ENCODE results near the gene FGA. TPM values are rescaled to one million over a fixed set of nuclear protein-coding genes. Genes with fewer than 3 reads are reported as not detected.
"Not testable (repeated sequence)": the region's sequence is repeated elsewhere in the genome, so short reads cannot be mapped to it uniquely, and the experiment has no call there.

FGA gene
- polyA plus RNA-seq, 1 experiment = not detected

- no peak for TF ChIP-seq CTCF (IDR thresholded peaks at IDR 0.05; ENCODE audit: insufficient read depth, low read depth, low read length)
- ChIA-PET POLR2A (no interaction called here), CTCF (interaction anchor here (1.3 to 1.5 kb wide), 2 partner anchors 17 to 35 kb away, joined by 3 to 4 read pairs; no protein-coding TSS in a partner anchor)
- Histone ChIP-seq H3K36me3 (ENCODE audit: control insufficient read depth, insufficient read depth, low read length) (no peaks in the 10 kb centered on the region), H3K27me3 (ENCODE audit: control insufficient read depth, insufficient read depth, low read length) (0 out of 2 replicates have a peak, but pooled peaks cover 1% of the 10 kb centered on the region), H3K4me3 (ENCODE audit: low read depth, low read length) (no peak overlapping the region)
- DNase-seq (ENCODE audit: low read depth) = no peak
Measured at GRCh38 chr4:154602404-154603020, 12.0 kb upstream of the FGA start.

DNA sequence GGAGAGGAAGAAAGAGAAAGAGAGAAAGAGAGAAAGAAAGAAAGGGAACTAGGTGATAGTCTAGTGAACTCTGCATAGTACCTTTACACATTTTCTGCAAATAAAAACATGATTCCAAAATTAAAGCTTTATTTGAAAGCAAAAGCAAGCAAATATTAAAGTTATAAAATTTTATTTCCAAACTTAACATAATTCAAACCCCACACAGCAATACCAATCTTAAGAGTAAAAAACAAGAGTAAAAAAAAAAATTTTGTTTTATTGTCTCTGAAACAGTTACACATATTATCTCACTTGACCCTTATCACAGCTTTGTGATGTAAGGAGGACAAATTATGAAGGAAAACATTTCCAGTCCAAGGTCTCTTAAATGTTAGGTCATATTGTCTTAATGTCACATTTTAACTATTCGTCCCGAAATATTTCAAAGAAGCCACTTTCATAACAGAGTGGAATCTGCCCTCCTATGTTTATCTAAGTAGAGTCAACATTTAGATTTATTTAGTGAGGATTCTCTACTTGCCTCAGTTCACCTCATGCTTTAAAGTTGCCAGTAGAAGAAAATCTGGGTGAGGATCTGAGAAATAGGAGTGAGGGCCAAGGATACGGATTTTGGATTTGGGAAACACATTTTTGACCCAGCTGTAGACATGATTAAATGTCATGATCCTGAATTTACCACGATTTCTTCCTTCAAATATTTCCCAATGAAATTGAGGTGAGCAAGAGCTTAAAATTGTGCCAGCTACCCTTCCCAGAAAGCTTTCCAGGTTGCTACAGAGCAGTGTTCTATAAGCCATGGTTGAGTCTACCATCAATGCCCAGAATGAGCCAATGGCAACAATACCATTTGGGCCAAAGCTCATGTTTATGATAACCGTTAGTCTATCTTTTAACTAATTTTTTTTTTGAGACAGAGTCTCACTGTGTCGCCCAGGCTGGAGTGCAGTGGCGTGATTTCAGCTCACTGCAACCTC lies 7.5 kb upstream of the FGA start:
- ChIA-PET CTCF (interaction anchor here (0.6 to 1.5 kb wide), 5 partner anchors 9 to 1981 kb away, joined by 3 to 4 read pairs (median 3); no protein-coding TSS in a partner anchor), POLR2A (no interaction called here)
- Histone ChIP-seq H3K27me3 (ENCODE audit: control insufficient read depth, insufficient read depth, low read length) (0 out of 2 replicates have a peak, but pooled peaks cover 1% of the 10 kb centered on the region), H3K36me3 (ENCODE audit: control insufficient read depth, insufficient read depth, low read length) (no peaks in the 10 kb centered on the region), H3K4me3 (ENCODE audit: low read depth, low read length) (no peak overlapping the region)
- DNase-seq (ENCODE audit: low read depth) = no peak
- TF ChIP-seq CTCF (IDR thresholded peaks at IDR 0.05; ENCODE audit: insufficient read depth, low read depth, low read length) = no peak

DNA sequence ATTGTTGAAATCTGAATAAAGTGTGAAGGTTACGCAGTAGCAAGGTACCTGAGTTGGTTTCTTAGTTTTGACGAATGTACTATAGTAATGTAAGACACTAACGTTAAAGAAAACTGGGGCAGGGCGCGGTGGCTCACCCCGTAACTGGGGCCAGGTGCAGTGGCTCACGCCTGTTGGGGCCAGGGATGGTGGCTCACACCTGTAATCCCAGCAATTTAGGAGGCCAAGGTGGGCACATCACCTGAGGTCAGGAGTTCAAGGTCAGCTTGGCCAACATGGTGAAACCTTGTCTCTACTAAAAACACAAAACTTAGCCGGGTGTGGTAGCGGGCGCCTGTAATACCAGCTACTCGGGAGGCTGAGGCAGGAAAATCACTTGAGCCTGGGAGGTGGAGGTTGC lies 6.7 kb upstream of the FGA start:
- DNase-seq (ENCODE audit: low read depth); H3K27me3 ChIP-seq (ENCODE audit: control insufficient read depth, insufficient read depth, low read length); H3K36me3 ChIP-seq (ENCODE audit: control insufficient read depth, insufficient read depth, low read length); H3K4me3 ChIP-seq (ENCODE audit: low read depth, low read length); POLR2A ChIA-PET: not testable (repeated sequence)
- CTCF ChIA-PET = interaction anchor here (1.5 kb wide), 1 partner anchor 8 kb away, joined by 3 read pairs; no protein-coding TSS in a partner anchor

GRCh38 chr4:154595807-154596206 lies 5.3 kb upstream of the FGA start:
- TF ChIP-seq CTCF (IDR thresholded peaks at IDR 0.05; ENCODE audit: insufficient read depth, low read depth, low read length) = no peak
- H3K27me3 ChIP-seq (ENCODE audit: control insufficient read depth, insufficient read depth, low read length) = no peaks in the 10 kb centered on the region
- ChIA-PET CTCF (interaction anchor here (0.5 to 0.9 kb wide), 2 partner anchors 8 to 23 kb away, joined by 3 read pairs; no protein-coding TSS in a partner anchor), POLR2A (no interaction called here)
- no peak overlapping the region for H3K4me3 ChIP-seq (ENCODE audit: low read depth, low read length)
- DNase-seq (ENCODE audit: low read depth) = no peak
- no peaks in the 10 kb centered on the region for H3K36me3 ChIP-seq (ENCODE audit: control insufficient read depth, insufficient read depth, low read length)

DNA sequence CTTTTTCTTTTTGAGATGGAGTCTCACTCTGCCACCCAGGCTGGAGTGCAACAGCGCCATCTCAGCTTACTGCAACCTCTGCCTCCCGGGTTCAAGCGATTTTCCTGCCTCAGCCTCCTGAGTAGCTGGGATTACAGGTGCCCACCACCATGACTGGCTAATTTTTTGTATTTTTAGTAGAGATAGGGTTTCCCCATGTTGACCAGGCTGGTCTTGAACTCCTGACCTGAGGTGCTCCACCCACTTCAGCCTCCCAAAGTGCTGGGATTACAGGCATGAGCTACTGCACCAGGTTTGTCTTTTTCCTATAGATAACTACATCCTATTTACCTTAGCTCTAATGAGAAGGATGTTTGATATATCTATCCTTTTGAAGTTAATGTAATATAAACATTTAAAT lies 3.8 kb upstream of the FGA start:
- POLR2A ChIA-PET; H3K27me3 ChIP-seq (ENCODE audit: control insufficient read depth, insufficient read depth, low read length); DNase-seq (ENCODE audit: low read depth); CTCF ChIA-PET; H3K4me3 ChIP-seq (ENCODE audit: low read depth, low read length); H3K36me3 ChIP-seq (ENCODE audit: control insufficient read depth, insufficient read depth, low read length): not testable (repeated sequence)

DNA sequence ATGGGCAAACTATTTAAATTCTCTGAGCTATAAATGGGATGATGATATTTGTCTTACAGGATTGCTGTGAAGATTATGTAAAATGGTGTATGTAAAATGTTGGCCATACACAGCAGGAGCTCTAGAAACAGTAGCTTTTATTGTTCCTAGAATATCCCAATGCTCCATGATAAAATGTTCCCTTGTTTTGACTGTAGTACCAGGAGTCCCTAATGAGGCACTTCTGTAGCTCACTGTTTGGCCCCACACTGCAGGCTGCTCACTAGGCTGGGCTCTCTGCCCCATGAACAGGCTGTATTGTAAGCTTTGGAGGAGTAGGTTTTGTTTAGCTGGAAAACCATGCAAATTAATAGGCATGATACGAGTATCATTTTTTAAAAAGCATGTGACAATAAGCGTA lies 3.3 kb upstream of the FGA start:
- DNase-seq (ENCODE audit: low read depth) = no peak
- H3K4me3 ChIP-seq (ENCODE audit: low read depth, low read length) = no peak overlapping the region
- no peaks in the 10 kb centered on the region for H3K27me3 ChIP-seq (ENCODE audit: control insufficient read depth, insufficient read depth, low read length)
- no peaks in the 10 kb centered on the region for H3K36me3 ChIP-seq (ENCODE audit: control insufficient read depth, insufficient read depth, low read length)
- POLR2A ChIA-PET = no interaction called here
- CTCF ChIA-PET = interaction anchor here (1.3 kb wide), 1 partner anchor 25 kb away, joined by 4 read pairs; no protein-coding TSS in a partner anchor
- TF ChIP-seq CTCF (IDR thresholded peaks at IDR 0.05; ENCODE audit: insufficient read depth, low read depth, low read length) = no peak
